Motor neuron (in vitro differentiated cells): ENCODE measurements around the gene BAK1. TPM values are rescaled to one million over a fixed set of nuclear protein-coding genes. Genes with fewer than 3 reads are reported as not detected.
"Not testable (repeated sequence)": the region's sequence is repeated elsewhere in the genome, so short reads cannot be mapped to it uniquely, and the experiment has no call there.

Source experiments
- ATAC-seq, 8 experiments: fragments of 200-7000 bp; cut with Tn5 transposase; replicated peaks in 6 of 8; 2 replicates each; pipeline ENCODE4 v1.8.0; 2021; ENCODE audit warnings: mild to moderate bottlenecking in 8 of 8, moderate library complexity in 8 of 8
- H3K27ac ChIP-seq, 2 donors: fragments of 250-450 bp; sonication (Bioruptor Pico); 2 replicates each; pipeline ENCODE4 v1.9.0; 2021; ENCODE audit warnings: antibody characterized with exemption in 2 of 2, mild to moderate bottlenecking in 2 of 2, moderate library complexity in 1 of 2
- H3K4me1 ChIP-seq, 2 donors: fragments of 250-450 bp; sonication (Bioruptor Pico); replicated peaks in 1 of 2; 2 replicates each; pipeline ENCODE4 v1.6.1; 2021; ENCODE audit warnings: antibody characterized with exemption in 2 of 2, mild to moderate bottlenecking in 2 of 2, moderate library complexity in 1 of 2
- H3K4me3 ChIP-seq, 5 donors: fragments of 250-450 bp; sonication (Bioruptor Pico); 2 replicates each; pipeline ENCODE4 v1.9.0; 2021; ENCODE audit warnings: antibody characterized with exemption in 5 of 5, mild to moderate bottlenecking in 5 of 5, moderate library complexity in 4 of 5
- WGBS, 10 experiments: fragments of 450-650 bp; shearing (Covaris generic); methylation state at CpG; one replicate each; pipeline ENCODE4 v1.0.0; 2022; 5-methylcytosine and 5-hydroxymethylcytosine counted together
- in situ Hi-C, 9 experiments: fragments of 400-800 bp; cut with MboI; loops; one replicate each; pipeline ENCODE4 v1.15.0; 2021; ENCODE audit warnings: low sequenced_read_pairs in 9 of 9, low pct_unique_long_range_greater_than_20kb in 2 of 9; ENCODE audit not compliant: unreplicated experiment in 9 of 9
- total RNA-seq, 8 experiments: library from RNA; unstranded; fragments of 300-600 nt; gene quantifications; 2 replicates each; pipeline versions ENCODE4 v1.2.3 to v1.2.4, GENCODE V29; 2022

BAK1 gene
- total RNA-seq, 8 experiments from 2014 or later, result 6.6 to 24.8 (median 11.1) TPM

DNA sequence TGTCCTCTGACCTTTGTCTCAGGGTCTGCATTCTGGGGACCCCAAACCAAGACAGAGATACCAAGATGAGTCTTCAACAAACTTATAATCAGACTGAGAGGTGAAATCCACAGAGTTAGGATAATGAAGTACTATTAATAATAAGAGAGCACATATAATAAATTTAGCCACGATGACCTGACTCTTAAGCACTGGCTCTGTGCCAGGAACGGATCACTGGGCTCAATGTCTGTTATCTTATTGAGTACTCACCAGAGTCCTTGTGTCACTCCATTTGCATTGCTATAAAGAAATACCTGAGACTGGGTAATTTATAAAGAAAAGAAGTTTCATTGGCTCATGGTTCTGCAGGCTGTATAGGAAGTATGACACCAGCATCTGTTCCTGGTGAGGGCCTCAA is 22.1 kb upstream of the BAK1 start:
- WGBS, 10 experiments, result 0 to 100% (median 46%) methylated on average over 1 to 2 of the region's 2 CpGs; no CpG with 5 or more reads in 3 of the 10 experiments
- in situ Hi-C loops, result no loop called here
- ATAC-seq, result no peak
- H3K27ac ChIP-seq, result no peak overlapping the region
- peaks cover 0 to 7% of the 10 kb centered on the region in 2 donors for H3K4me1 ChIP-seq
- no peak overlapping the region for H3K4me3 ChIP-seq

DNA sequence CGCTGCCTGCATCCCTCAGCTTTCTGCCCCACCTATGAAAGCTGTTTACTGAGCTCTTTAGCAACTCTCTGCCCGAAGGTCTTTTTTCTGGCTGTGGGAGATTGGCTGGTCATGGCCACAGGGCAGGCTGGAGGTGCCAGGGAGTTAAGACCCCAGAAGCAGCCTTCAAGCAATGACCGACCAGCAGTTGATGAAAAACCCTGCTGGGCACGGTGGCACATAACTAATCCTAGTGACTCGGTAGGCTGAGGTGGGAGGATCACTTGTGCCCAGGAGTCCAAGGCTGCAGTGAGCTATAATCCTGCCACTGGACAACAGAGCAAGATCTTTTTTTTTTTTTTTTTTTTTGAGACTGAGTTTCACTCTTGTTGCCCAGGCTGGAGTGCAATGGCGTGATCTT is 20.7 kb upstream of the BAK1 start:
- no peak overlapping the region for H3K27ac ChIP-seq
- ATAC-seq, result no peak
- 74 to 100% (median 83%) methylated on average over 1 to 4 of the region's 6 CpGs; no CpG with 5 or more reads in 5 of the 10 experiments for WGBS, 10 experiments
- no peaks in the 10 kb centered on the region for H3K4me1 ChIP-seq
- in situ Hi-C loops, result no loop called here
- H3K4me3 ChIP-seq, result no peak overlapping the region

DNA sequence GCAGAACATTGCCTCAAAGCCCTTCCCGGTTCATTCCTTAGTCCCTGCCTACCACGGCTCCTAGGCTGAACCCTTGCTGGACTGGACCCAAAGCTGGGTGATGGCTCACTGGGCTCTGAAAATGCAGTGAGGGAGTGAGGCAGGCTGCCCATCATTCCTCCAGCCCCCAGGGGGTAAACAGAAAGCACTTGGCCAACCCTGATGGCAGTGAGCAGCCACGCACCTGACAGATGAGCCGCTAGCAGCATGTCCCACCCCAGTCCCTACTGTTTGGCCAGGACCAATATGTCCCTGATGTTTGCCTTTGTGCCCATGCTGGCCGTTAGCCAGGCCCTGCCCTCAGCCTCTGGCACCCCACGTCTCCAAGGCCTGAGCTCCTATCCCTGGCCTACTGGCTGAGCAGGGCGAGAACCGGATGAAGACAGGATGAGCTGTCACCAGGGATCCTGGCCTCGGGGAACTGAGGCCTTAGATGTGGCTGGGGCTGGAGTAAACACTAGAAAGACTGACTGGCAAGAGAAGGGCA is 19.4 kb upstream of the BAK1 start:
- in situ Hi-C loops, result loop anchor here in 5 of 9 experiments (10.0 to 25.0 kb wide), 2 partner anchors 75 to 563 kb away; no protein-coding TSS in a partner anchor
- ATAC-seq, result peak in 1 of 8 experiments; percentile 22
- Histone ChIP-seq H3K4me1 (no peaks in the 10 kb centered on the region), H3K4me3 (no peak overlapping the region), H3K27ac (no peak overlapping the region)
- 33 to 78% (median 58%) methylated on average over 1 to 7 of the region's 9 CpGs; no CpG with 5 or more reads in 4 of the 10 experiments for WGBS, 10 experiments

DNA sequence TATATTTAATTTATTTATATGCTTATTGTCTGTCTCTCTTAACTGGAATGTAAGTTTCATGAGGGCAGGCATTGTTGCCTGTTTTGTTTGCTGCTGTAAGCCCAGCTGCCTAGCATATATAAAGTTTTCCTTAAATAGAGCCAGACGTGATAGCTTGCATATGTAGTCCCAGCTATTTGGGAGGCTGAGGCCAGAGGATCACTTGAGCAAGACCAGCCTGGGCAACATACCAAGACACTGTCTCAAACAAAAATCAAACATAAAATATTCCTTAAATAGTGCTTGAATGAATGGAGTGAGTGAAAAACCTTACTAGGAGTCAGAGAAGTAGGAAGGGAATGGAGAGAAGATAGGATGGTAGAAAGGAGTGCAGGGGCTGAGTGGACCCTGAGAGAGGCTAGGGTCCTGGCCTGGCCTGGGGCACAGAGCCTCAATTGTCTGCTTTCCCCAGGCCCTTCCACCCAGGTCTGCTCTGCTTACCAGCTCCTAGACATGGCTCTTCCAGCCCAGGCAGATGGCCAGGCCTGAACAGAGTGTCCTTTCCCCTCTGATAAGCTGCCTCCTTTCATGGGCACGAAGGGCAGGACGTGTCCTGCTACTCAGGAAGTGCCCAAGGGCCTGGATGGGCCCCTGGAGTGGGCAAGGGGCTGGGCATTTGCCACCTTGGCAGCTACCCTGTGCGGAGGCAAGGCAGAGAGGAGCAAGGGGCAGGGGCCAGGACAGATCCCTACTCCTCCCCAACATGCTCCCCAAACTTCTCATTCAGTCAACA is 17.7 kb upstream of the BAK1 start:
- 40 to 100% (median 73%) methylated on average over 1 to 3 of the region's 4 CpGs; no CpG with 5 or more reads in 4 of the 10 experiments for WGBS, 10 experiments
- in situ Hi-C loops, result loop anchor here in 5 of 9 experiments (10.0 to 25.0 kb wide), 2 partner anchors 77 to 565 kb away; no protein-coding TSS in a partner anchor
- H3K27ac ChIP-seq, result no peak overlapping the region
- no peak overlapping the region for H3K4me3 ChIP-seq
- no peak for ATAC-seq
- no peaks in the 10 kb centered on the region for H3K4me1 ChIP-seq

DNA sequence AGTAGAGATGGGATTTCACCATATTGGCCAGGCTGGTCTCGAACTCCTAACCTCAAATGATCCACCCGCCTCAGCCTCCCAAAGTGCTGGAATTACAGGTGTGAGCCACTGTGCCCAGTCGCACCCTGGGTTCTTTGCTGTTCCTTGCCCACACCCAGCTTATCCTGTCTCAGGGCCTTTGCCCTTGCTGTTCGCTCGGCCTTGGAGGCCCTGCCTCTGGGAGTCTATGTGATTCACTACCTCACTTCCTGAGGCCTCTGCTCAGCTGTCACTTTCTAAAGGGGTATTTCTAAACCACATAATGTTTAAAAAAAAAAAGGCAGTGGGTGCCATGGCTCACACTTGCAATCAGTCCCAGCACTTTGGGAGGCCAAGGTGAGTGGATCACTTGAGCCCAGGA is 16.8 kb upstream of the BAK1 start:
- not testable (repeated sequence) for H3K4me3 ChIP-seq, H3K27ac ChIP-seq, ATAC-seq, H3K4me1 ChIP-seq
- WGBS, 10 experiments, result 75 to 94% (median 83%) methylated on average over 1 to 4 of the region's 5 CpGs; no CpG with 5 or more reads in 7 of the 10 experiments
- in situ Hi-C loops, result loop anchor here in 5 of 9 experiments (10.0 to 25.0 kb wide), 2 partner anchors 78 to 565 kb away; no protein-coding TSS in a partner anchor

DNA sequence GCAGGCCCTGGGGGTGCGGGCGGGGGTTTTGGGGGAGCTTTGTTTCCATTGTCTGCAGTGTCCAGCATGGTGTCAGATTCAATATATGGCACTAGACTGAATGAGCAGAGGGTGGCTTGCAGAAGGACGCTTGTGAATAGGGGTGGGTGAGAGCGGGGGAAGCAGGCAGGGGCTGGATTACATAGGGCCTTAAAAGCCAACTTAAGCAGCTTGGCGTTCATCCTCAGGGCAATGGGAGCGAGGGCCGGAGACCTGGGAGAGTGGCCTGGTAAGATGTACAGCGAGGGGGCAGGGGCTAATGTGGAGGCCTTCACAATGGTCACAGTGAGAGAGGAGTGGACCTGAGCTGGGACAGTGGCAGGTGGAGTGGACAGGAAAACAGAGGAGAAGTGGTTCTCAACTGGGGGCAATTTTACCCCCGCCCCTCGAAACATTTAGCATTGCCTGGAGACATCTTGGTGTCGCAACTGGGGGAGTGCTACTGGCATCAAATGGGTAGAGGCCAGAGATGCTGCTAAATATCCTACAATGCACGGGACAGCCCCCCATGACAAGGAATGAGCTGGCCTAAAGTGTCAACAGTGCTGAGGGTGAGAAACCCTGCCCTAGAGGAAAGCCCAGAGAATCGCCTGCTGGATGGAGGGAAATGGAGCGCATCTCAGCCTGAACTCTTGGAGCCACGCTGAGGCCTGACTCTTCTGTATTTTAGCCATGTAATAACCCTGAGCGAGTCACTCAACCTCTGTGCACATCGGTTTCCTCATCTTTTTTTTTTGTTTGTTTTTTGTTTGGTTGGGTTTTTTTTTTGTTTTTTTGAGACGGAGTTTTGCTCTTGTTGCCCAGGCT is 15.1 kb upstream of the BAK1 start:
- Histone ChIP-seq H3K27ac (no peak overlapping the region), H3K4me3 (no peak overlapping the region), H3K4me1 (peaks cover 5 to 8% of the 10 kb centered on the region in 2 donors)
- 76 to 100% (median 93%) methylated on average over 2 to 9 of the region's 18 CpGs; no CpG with 5 or more reads in 3 of the 10 experiments for WGBS, 10 experiments
- ATAC-seq, result no peak
- in situ Hi-C loops, result loop anchor here in 5 of 9 experiments (10.0 to 25.0 kb wide), 2 partner anchors 80 to 567 kb away; no protein-coding TSS in a partner anchor

DNA sequence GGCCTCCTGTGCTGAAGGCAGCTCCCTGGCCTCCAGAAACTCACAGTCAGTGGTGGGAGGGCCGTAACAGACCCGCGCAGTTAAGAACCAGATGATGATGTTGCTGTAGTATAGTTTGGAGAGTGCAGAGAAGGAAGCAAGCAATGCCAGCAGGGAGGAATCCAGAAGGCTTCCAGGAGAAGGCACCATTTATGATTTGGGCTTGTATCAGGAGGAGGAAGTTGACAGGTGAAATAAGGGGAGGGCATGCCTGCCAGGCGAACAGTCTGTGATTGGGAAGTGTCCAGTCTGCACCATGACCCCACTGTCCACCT is 13.3 kb upstream of the BAK1 start:
- in situ Hi-C loops, result loop anchor here in 5 of 9 experiments (10.0 to 25.0 kb wide), 2 partner anchors 81 to 569 kb away; no protein-coding TSS in a partner anchor
- Histone ChIP-seq H3K4me1 (peaks cover 10 to 19% of the 10 kb centered on the region in 2 donors), H3K4me3 (no peak overlapping the region), H3K27ac (no peak overlapping the region)
- WGBS, 10 experiments, result 75 to 100% (median 96%) methylated on average over 1 to 2 of the region's 4 CpGs; no CpG with 5 or more reads in 4 of the 10 experiments
- ATAC-seq, result no peak

DNA sequence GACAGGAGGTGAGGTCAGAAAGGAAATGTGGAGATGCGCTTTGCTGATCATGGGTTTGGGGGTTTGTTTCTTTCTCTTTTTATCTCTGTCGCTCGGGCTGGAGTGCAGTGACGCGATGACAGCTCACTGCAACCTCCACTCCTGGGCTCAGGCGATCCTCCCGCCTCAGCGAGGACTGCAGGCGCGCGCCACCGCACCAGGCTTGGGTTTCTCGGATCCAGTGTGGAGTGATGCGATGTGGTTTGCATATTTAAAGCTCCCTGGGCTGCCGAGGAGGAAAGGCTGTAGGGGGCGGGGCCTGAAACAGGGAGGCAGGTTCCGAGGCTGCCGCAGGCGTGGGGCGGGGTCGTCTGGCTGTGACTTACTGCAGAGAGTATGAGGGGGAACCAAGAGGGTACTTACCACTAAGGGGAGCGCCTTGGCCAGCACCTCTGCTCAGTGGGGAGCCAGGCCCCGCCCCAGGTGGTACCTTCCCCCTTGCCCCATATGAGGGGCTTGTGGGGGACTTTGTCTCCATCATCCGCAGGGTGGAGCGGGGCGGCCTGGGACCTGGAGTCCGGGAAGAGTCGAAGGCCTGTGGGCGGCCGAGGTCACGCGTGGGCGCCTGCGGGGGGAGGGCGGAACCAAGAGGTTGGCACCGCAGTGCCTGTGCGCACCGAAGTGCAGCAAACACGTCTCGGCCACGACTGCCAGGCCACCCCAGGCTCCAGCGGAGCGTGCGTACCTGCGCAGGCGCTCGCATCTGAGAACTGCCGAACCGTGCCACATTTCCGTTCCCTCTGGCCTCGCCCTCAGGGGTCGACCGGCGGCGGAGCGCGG is 12.7 kb upstream of the BAK1 start:
- Histone ChIP-seq H3K4me1 (peaks cover 10 to 19% of the 10 kb centered on the region in 2 donors), H3K4me3 (no peak overlapping the region), H3K27ac (no peak overlapping the region)
- in situ Hi-C loops, result loop anchor here in 5 of 9 experiments (10.0 to 25.0 kb wide), 2 partner anchors 82 to 569 kb away; no protein-coding TSS in a partner anchor
- peak in 1 of 8 experiments; percentile 12 for ATAC-seq
- WGBS, 10 experiments, result 60 to 77% (median 75%) methylated on average over 1 to 14 of the region's 57 CpGs; no CpG with 5 or more reads in 5 of the 10 experiments

DNA sequence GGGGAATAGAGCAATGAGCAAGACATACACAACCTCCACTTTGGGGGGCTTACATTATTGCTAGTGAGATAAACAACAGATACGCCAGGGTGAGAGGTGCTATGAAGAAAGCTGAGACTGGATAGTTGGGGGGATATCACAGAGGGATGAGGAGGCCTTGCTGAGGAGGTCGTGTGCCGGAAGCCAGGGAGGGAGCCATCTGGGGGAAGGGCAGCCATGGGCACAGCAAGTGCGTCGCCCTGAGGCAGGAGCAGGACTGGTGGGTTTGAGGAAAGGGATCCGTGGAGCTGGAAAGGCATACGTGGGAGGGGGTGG is 12.2 kb upstream of the BAK1 start:
- no peak overlapping the region for H3K27ac ChIP-seq
- in situ Hi-C loops, result loop anchor here in 5 of 9 experiments (10.0 to 25.0 kb wide), 2 partner anchors 83 to 570 kb away; no protein-coding TSS in a partner anchor
- no peak overlapping the region for H3K4me3 ChIP-seq
- H3K4me1 ChIP-seq, result peaks cover 10 to 19% of the 10 kb centered on the region in 2 donors
- WGBS, 10 experiments, result 60 to 100% (median 94%) methylated on average over 1 to 5 of the region's 7 CpGs; no CpG with 5 or more reads in 3 of the 10 experiments
- no peak for ATAC-seq

DNA sequence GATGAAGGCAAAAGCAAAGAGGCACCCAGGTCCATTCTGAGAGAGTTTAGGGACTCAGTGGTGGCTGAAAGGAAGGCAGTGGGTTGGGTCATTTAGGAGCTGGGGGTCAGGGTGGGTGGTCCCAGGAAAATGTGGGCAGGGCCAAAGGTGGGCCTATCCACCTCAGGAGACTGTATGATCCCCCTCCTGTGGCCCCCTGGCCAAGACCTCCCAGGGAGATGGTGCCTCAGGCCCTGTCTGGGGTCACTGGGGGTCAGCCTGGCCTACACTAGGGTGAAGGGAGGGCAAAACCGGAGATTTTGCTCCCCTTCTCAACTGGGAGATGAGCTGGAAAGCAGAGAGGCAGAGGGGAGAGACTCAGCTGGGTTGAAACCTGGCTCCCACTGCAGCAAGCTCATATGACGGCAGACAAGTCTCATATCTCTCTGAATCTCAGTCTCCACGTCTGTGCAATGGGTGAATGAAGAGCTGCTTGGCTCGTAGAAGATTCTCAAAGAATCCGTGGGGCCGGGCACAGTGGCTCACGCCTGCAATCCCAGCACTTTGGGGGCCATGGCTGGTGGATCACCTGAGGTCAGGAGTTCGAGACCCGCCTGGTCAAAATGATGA is 11.5 kb upstream of the BAK1 start:
- in situ Hi-C loops, result loop anchor here in 5 of 9 experiments (10.0 to 25.0 kb wide), 2 partner anchors 83 to 571 kb away; no protein-coding TSS in a partner anchor
- H3K27ac ChIP-seq, result no peak overlapping the region
- ATAC-seq, result no peak
- 93 to 100% (median 98%) methylated on average over 1 to 6 of the region's 9 CpGs; no CpG with 5 or more reads in 6 of the 10 experiments for WGBS, 10 experiments
- H3K4me1 ChIP-seq, result peaks cover 10 to 19% of the 10 kb centered on the region in 2 donors
- no peak overlapping the region for H3K4me3 ChIP-seq

DNA sequence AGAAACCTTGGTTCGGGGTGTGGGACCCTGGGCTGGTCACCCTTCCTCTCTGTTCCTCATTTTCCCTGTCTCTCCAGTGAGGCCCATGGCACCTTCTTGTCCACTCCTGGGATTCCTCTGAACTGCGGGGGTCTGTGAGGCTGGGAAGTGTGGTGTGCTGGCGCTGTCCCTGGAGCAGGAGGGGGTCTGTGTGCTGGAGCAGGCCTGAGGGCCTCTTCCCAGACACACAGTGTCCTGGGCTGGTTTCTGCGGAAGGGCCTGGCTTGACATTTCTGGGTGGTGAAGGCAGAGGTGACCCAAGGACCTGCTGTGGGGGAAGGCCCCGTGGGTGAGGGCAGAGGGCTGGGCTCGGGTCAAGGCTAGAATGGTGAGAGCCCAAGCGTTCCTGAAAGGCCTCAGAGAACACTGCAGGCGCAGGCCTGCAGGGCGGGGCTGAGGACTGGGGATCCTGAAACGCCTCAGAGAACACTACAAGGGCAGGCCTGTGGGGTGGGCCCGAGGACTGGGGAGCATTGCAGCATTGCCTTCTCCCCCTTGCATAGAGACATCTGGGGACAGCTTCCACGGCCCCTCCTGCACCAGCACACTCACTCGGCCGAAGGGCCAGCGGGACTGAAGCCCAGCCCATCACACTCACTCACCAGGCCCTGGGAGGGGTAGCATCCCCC is 10.6 kb upstream of the BAK1 start:
- ATAC-seq, result peak in 7 of 8 experiments; percentile 2 to 72 (median 16)
- H3K4me1 ChIP-seq, result peaks cover 13 to 22% of the 10 kb centered on the region in 2 donors
- H3K4me3 ChIP-seq, result no peak overlapping the region
- WGBS, 10 experiments, result 67 to 100% (median 70%) methylated on average over 1 to 3 of the region's 15 CpGs; no CpG with 5 or more reads in 7 of the 10 experiments
- in situ Hi-C loops, result loop anchor here in 5 of 9 experiments (10.0 to 25.0 kb wide), 2 partner anchors 84 to 572 kb away; no protein-coding TSS in a partner anchor
- no peak overlapping the region for H3K27ac ChIP-seq
